ENCODE results near the gene SV2C.
"Not testable (repeated sequence)": the region's sequence is repeated elsewhere in the genome, so short reads cannot be mapped to it uniquely, and the experiment has no call there.

The SV2C gene

GRCh38 chr5:76303921-76304320 is 220.7 kb downstream of the SV2C start:
- DNase-seq (ENCODE audit: low read depth), result peak; percentile 5

GRCh38 chr5:76305269-76305668 is 222.1 kb downstream of the SV2C start:
- DNase-seq (ENCODE audit: low read depth), result no peak

- DNase-seq (ENCODE audit: low read depth), result no peak
Measured at GRCh38 chr5:76305775-76306174, 222.6 kb downstream of the SV2C start.

- no peak for DNase-seq (ENCODE audit: low read depth)
Measured at GRCh38 chr5:76310208-76310607, 227.0 kb downstream of the SV2C start.

GRCh38 chr5:76312783-76313182 is 229.6 kb downstream of the SV2C start:
- DNase-seq (ENCODE audit: low read depth), result no peak

GRCh38 chr5:76314643-76315042 is 231.5 kb downstream of the SV2C start:
- no peak for DNase-seq (ENCODE audit: low read depth)

- no peak for DNase-seq (ENCODE audit: low read depth)
Measured at GRCh38 chr5:76319673-76320072, 236.5 kb downstream of the SV2C start.

- DNase-seq (ENCODE audit: low read depth), result not testable (repeated sequence)
Measured at GRCh38 chr5:76323494-76323893, 240.3 kb downstream of the SV2C start.

- no peak for DNase-seq (ENCODE audit: low read depth)
Measured at GRCh38 chr5:76325326-76325725, 242.1 kb downstream of the SV2C start.

- no peak for DNase-seq (ENCODE audit: low read depth)
Measured at GRCh38 chr5:76325876-76326491, 242.8 kb downstream of the SV2C start.

GRCh38 chr5:76326577-76327302 is 243.6 kb downstream of the SV2C start:
- DNase-seq (ENCODE audit: low read depth), result no peak

- DNase-seq (ENCODE audit: low read depth), result no peak
Measured at GRCh38 chr5:76329346-76329745, 246.2 kb downstream of the SV2C start.

- no peak for DNase-seq (ENCODE audit: low read depth)
Measured at GRCh38 chr5:76331126-76331525, 247.9 kb downstream of the SV2C start.

GRCh38 chr5:76332102-76332501 is 248.9 kb downstream of the SV2C start:
- no peak for DNase-seq (ENCODE audit: low read depth)

- no peak for DNase-seq (ENCODE audit: low read depth)
Measured at GRCh38 chr5:76332611-76333205, 249.5 kb downstream of the SV2C start.

- DNase-seq (ENCODE audit: low read depth), result no peak
Measured at GRCh38 chr5:76333571-76333970, 250.4 kb downstream of the SV2C start.

GRCh38 chr5:76334574-76334973 is 251.4 kb downstream of the SV2C start:
- no peak for DNase-seq (ENCODE audit: low read depth)

GRCh38 chr5:76335451-76335850 is 252.3 kb downstream of the SV2C start:
- DNase-seq (ENCODE audit: low read depth), result not testable (repeated sequence)

GRCh38 chr5:76336253-76336809 is 253.1 kb downstream of the SV2C start:
- DNase-seq (ENCODE audit: low read depth), result not testable (repeated sequence)

- DNase-seq (ENCODE audit: low read depth), result no peak
Measured at GRCh38 chr5:76337953-76338451, 254.8 kb downstream of the SV2C start.

GRCh38 chr5:76339919-76340318 is 256.7 kb downstream of the SV2C start:
- no peak for DNase-seq (ENCODE audit: low read depth)

- no peak for DNase-seq (ENCODE audit: low read depth)
Measured at GRCh38 chr5:76341651-76342334, 258.6 kb downstream of the SV2C start.
